Endodermal cell (in vitro differentiated cells): ENCODE measurements around the gene GRIA2. TPM values are rescaled to one million over a fixed set of nuclear protein-coding genes. Genes with fewer than 3 reads are reported as not detected.

Source experiments
- DNase-seq: peaks from one replicate; pipeline ENCODE4 v3.0.0-alpha.2; 2017
- H3K27ac ChIP-seq: 2 replicates; pipeline ENCODE4 v1.5.1; 2013; ENCODE audit warnings: mild to moderate bottlenecking, low read depth, low read length, moderate library complexity
- H3K27me3 ChIP-seq: 2 replicates; pipeline ENCODE4 v1.6.1; 2013; ENCODE audit warnings: mild to moderate bottlenecking, low read length, moderate library complexity; ENCODE audit not compliant: insufficient read depth, control insufficient read depth, poor library complexity, severe bottlenecking
- H3K36me3 ChIP-seq: 2 replicates; pipeline ENCODE4 v1.7.0; 2013; ENCODE audit warnings: mild to moderate bottlenecking, low read length, moderate library complexity; ENCODE audit not compliant: control insufficient read depth, insufficient read depth
- H3K4me1 ChIP-seq: one replicate; pipeline ENCODE4 v1.7.0; 2013; ENCODE audit warnings: low read length; ENCODE audit not compliant: control insufficient read depth, insufficient read depth
- H3K4me3 ChIP-seq: 2 replicates; pipeline ENCODE4 v1.5.1; 2013; ENCODE audit warnings: mild to moderate bottlenecking, low read length, moderate library complexity
- H3K9ac ChIP-seq: 2 replicates; pipeline ENCODE4 v1.6.1; 2013; ENCODE audit warnings: mild to moderate bottlenecking, low read length, moderate library complexity; ENCODE audit not compliant: poor library complexity, severe bottlenecking; ENCODE audit errors: extremely low read depth
- H3K9me3 ChIP-seq: 2 replicates; pipeline ENCODE4 v1.6.1; 2013; ENCODE audit warnings: mild to moderate bottlenecking, low read length, moderate library complexity; ENCODE audit not compliant: control insufficient read depth
- H3K27ac Mint-ChIP-seq: 2 replicates; pipeline ENCODE4 v1.8.0; 2020; ENCODE audit warnings: mixed read lengths
- H3K27me3 Mint-ChIP-seq: 2 replicates; pipeline ENCODE4 v1.8.0; 2021; ENCODE audit warnings: mild to moderate bottlenecking, mixed read lengths; ENCODE audit not compliant: insufficient read depth
- H3K36me3 Mint-ChIP-seq: 2 replicates; pipeline ENCODE4 v1.8.0; 2020; ENCODE audit warnings: low read depth, mixed read lengths
- H3K4me1 Mint-ChIP-seq: 2 replicates; pipeline ENCODE4 v1.8.0; 2020; ENCODE audit warnings: mixed read lengths
- H3K4me3 Mint-ChIP-seq: 2 replicates; pipeline ENCODE4 v1.8.0; 2020; ENCODE audit warnings: mild to moderate bottlenecking, moderate library complexity, mixed read lengths
- H3K9me3 Mint-ChIP-seq: 2 replicates; pipeline ENCODE4 v1.8.0; 2020; ENCODE audit warnings: mild to moderate bottlenecking, mixed read lengths
- WGBS, 2 experiments: methylation state at CpG; one replicate each; pipeline versions ENCODE4 v1.1.5 to v1.1.7; 2013; ENCODE audit warnings: missing lambda C conversion rate in 2 of 2, mixed read lengths in 1 of 2; ENCODE audit not compliant: insufficient coverage in 1 of 2, insufficient read length in 1 of 2; 5-methylcytosine and 5-hydroxymethylcytosine counted together
- total RNA-seq, 2 donors: library from RNA; stranded (reverse); fragmentation: NEBNext Ultra II Directional in 1 of 2; extraction: Animal tissue kit (Norgen Biotek cat#: 25700) in 1 of 2; gene quantifications; 2 replicates in 1 of 2; 3 replicates in 1 of 2; pipeline ENCODE4 v1.2.1, GENCODE V29; 2021
- TF ChIP-seq, protein P1 (sequence below): fragments of 200-600 bp; sonication (generic); conservative IDR thresholded peaks from 2 replicates; pipeline ENCODE4 v1.5.0; 2021; ENCODE audit warnings: antibody characterized with exemption, mild to moderate bottlenecking

GRIA2 gene
- total RNA-seq, 2 donors from 2014 or later, result not detected

DNA sequence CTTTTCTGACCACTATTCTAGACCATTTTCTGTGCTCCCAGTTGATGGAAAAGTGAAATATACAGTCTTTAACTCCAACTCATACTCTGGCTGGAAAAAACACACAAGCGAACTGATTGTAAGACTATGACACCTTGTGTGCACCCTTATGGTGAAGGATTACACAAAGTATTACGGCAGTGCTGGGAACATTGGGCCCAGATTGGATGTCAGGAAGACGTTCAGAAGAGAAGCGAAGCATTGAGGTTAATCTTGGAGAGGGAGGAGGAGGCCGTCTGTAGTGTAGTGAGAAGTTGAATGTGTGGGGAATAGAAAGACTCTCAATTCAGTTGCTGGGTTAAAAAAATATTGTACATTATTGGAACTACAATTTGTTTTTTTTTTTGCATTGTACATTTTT is 50.0 kb downstream of the GRIA2 start:
- Histone ChIP-seq H3K9ac (no peak overlapping the region), H3K27ac (no peak overlapping the region), H3K9me3 (no peaks in the 10 kb centered on the region), H3K36me3 (no peaks in the 10 kb centered on the region), H3K4me3 (no peak overlapping the region), H3K4me1 (no peaks in the 10 kb centered on the region), H3K27me3 (no peaks in the 10 kb centered on the region)
- Mint-ChIP-seq H3K4me3 (no peak overlapping the region), H3K27ac (no peak overlapping the region), H3K9me3 (peaks cover 4% of the 10 kb centered on the region), H3K36me3 (no peaks in the 10 kb centered on the region), H3K4me1 (peaks cover 2% of the 10 kb centered on the region), H3K27me3 (no peaks in the 10 kb centered on the region)
- TF ChIP-seq, protein P1, sequence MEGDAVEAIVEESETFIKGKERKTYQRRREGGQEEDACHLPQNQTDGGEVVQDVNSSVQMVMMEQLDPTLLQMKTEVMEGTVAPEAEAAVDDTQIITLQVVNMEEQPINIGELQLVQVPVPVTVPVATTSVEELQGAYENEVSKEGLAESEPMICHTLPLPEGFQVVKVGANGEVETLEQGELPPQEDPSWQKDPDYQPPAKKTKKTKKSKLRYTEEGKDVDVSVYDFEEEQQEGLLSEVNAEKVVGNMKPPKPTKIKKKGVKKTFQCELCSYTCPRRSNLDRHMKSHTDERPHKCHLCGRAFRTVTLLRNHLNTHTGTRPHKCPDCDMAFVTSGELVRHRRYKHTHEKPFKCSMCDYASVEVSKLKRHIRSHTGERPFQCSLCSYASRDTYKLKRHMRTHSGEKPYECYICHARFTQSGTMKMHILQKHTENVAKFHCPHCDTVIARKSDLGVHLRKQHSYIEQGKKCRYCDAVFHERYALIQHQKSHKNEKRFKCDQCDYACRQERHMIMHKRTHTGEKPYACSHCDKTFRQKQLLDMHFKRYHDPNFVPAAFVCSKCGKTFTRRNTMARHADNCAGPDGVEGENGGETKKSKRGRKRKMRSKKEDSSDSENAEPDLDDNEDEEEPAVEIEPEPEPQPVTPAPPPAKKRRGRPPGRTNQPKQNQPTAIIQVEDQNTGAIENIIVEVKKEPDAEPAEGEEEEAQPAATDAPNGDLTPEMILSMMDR, result no peak
- 93 to 96% methylated on average over 5 of the region's 5 CpGs for whole genome bisulfite sequencing, 2 experiments
- DNase-seq, result no peak

DNA sequence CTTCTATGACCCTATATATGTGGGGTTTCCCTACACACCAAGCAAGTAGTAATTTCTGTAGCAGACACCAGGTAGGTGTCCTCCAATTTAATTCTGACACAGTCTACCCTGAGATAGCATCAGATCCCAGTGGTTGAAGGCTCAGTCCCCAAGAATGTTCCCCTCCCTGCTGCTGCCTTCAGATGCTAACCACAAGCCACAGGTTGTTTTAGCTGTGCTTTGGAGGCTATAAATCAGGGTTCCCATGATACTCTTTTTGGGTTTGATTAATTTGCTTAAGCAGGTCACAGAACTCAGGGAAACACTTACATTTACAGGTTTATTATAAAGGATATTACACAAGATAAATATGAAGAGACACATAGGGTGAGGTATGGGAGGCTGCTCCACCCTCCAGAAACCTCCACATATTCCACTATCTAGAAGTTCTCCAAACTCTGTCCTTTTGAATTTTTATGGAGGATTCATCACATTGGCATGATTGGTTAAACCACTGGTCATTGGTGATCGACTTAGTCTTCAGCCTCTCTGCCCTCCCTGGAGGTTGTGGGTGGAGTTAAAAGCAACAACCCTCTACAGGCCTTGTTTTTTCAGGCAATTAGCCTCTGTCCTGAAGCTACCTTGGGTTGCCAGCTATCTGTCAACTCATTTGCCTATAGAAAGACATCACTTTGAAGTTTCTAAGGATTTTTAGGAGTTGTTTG is 50.8 kb downstream of the GRIA2 start:
- H3K4me1 ChIP-seq, result no peaks in the 10 kb centered on the region
- H3K9ac ChIP-seq, result no peak overlapping the region
- H3K27me3 Mint-ChIP-seq, result no peaks in the 10 kb centered on the region
- no peak overlapping the region for H3K4me3 ChIP-seq
- no peaks in the 10 kb centered on the region for H3K9me3 ChIP-seq
- no peak overlapping the region for H3K27ac Mint-ChIP-seq
- H3K36me3 ChIP-seq, result no peaks in the 10 kb centered on the region
- no peak for DNase-seq
- TF ChIP-seq, protein P1, result no peak
- H3K9me3 Mint-ChIP-seq, result peaks cover 6% of the 10 kb centered on the region
- no peak overlapping the region for H3K27ac ChIP-seq
- no peaks in the 10 kb centered on the region for H3K27me3 ChIP-seq
- H3K4me1 Mint-ChIP-seq, result peaks cover 2% of the 10 kb centered on the region
- WGBS, 2 experiments, result 86% methylated on average over 1 of the region's 1 CpG; no CpG with 5 or more reads in 1 of the 2 experiments
- H3K4me3 Mint-ChIP-seq, result no peak overlapping the region
- no peaks in the 10 kb centered on the region for H3K36me3 Mint-ChIP-seq

DNA sequence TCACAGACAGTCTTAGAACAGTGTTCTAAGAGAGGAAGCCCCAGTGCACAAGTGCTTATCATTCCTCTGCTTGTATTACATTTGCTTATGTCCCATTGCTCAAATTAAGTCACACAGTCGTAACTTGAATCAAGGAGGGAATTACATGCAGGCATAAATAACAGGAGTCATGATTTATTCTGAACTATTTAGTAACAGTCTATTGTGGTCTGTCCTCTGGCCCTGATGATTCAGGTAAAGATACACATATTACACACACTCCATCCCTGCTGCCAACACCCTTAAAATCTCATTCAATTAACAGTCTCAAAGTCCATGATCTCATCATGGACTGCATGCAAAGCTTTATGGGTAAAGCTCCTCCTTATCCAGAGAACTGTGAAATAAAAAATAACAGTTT is 60.1 kb downstream of the GRIA2 start:
- Histone ChIP-seq H3K9me3 (no peaks in the 10 kb centered on the region), H3K4me3 (no peak overlapping the region), H3K27ac (no peak overlapping the region), H3K9ac (no peak overlapping the region), H3K4me1 (no peaks in the 10 kb centered on the region), H3K36me3 (no peaks in the 10 kb centered on the region), H3K27me3 (no peaks in the 10 kb centered on the region)
- Mint-ChIP-seq H3K9me3 (peaks cover under 1% of the 10 kb centered on the region), H3K4me1 (no peaks in the 10 kb centered on the region), H3K36me3 (no peaks in the 10 kb centered on the region), H3K27ac (no peak overlapping the region), H3K4me3 (no peak overlapping the region), H3K27me3 (no peaks in the 10 kb centered on the region)
- WGBS, 2 experiments, result 80 to 92% methylated on average over 1 of the region's 1 CpG
- DNase-seq, result no peak
- TF ChIP-seq, protein P1, result no peak
